Activated T-cell treated with anti-CD3 and anti-CD28 coated beads, Interleukin-2, amount 50 U/mL, for 24 hours (primary cell): ENCODE results near the gene STAT5A.
"Not testable (repeated sequence)": the region's sequence is repeated elsewhere in the genome, so short reads cannot be mapped to it uniquely, and the experiment has no call there.

Experiments
- DNase-seq: peaks from one replicate; pipeline ENCODE4 v3.0.0-alpha.2; 2020
- H3K27ac Mint-ChIP-seq: 2 replicates; pipeline ENCODE4 v1.8.0; 2020; ENCODE audit warnings: mild to moderate bottlenecking, mixed read lengths
- H3K27me3 Mint-ChIP-seq: 2 replicates; pipeline ENCODE4 v1.8.0; 2020; ENCODE audit warnings: mixed read lengths
- H3K36me3 Mint-ChIP-seq: 2 replicates; pipeline ENCODE4 v1.8.0; 2020; ENCODE audit warnings: low read depth, mixed read lengths
- H3K4me1 Mint-ChIP-seq: 2 replicates; pipeline ENCODE4 v1.8.0; 2020; ENCODE audit warnings: low read depth, mixed read lengths
- H3K4me3 Mint-ChIP-seq: 2 replicates; pipeline ENCODE4 v1.8.0; 2020; ENCODE audit warnings: mild to moderate bottlenecking, moderate library complexity, mixed read lengths
- H3K9me3 Mint-ChIP-seq: 2 replicates; pipeline ENCODE4 v1.8.0; 2020; ENCODE audit warnings: mixed read lengths

STAT5A gene

DNA sequence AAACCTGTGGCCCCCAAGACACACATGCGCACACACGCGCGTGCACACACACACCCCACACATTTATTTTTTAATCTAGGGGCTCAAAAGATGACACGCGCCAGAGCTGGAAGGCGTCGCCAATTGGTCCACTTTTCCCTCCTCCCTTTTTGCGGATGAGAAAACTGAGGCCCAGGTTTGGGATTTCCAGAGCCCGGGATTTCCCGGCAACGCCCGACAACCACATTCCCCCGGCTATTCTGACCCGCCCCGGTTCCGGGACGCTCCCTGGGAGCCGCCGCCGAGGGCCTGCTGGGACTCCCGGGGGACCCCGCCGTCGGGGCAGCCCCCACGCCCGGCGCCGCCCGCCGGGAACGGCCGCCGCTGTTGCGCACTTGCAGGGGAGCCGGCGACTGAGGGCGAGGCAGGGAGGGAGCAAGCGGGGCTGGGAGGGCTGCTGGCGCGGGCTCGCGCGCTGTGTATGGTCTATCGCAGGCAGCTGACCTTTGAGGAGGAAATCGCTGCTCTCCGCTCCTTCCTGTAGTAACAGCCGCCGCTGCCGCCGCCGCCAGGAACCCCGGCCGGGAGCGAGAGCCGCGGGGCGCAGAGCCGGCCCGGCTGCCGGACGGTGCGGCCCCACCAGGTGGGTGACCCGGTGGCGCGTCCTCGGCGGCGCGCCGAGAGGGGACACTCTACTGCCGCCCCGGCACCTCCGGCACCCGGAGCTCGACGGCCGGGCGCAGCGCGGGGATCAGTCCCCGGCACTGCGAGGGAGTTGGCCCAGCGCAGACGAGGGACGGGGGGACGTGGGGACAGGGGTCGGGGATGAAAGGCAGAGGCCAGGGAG is at the start of gene STAT5A:
Gene STAT5A (plus strand): TSS at position 522 of the 826 bp plus-strand sequence. CDS start 914 bp downstream, outside the sequence.
- no peaks in the 10 kb centered on the region for H3K9me3 Mint-ChIP-seq
- H3K27me3 Mint-ChIP-seq = no peaks in the 10 kb centered on the region
- DNase-seq = peak; percentile 86
- peaks cover 72% of the 10 kb centered on the region for H3K4me1 Mint-ChIP-seq
- H3K36me3 Mint-ChIP-seq = peaks cover 78% of the 10 kb centered on the region
- peak within 1 kb of the TSS; percentile 97 for H3K27ac Mint-ChIP-seq
- peak within 1 kb of the TSS; percentile 85 for H3K4me3 Mint-ChIP-seq

- not testable (repeated sequence) for H3K4me3 Mint-ChIP-seq, H3K27ac Mint-ChIP-seq
- H3K4me1 Mint-ChIP-seq = peaks cover 55% of the 10 kb centered on the region
Observed at GRCh38 chr17:42239576-42239975, 48.7 kb upstream of the STAT5A start.

GRCh38 chr17:42240201-42240600 is 48.1 kb upstream of the STAT5A start:
- H3K36me3 Mint-ChIP-seq = peaks cover 19% of the 10 kb centered on the region
- peaks cover 49% of the 10 kb centered on the region for H3K4me1 Mint-ChIP-seq
- no peak for DNase-seq
- no peak overlapping the region for H3K4me3 Mint-ChIP-seq
- no peak overlapping the region for H3K27ac Mint-ChIP-seq
- no peaks in the 10 kb centered on the region for H3K9me3 Mint-ChIP-seq
- H3K27me3 Mint-ChIP-seq = no peaks in the 10 kb centered on the region

More at GRCh38 chr17:42239576-42239975, 48.7 kb upstream of the STAT5A start:
- H3K27me3 Mint-ChIP-seq, H3K9me3 Mint-ChIP-seq, DNase-seq: not testable (repeated sequence)
- peaks cover 19% of the 10 kb centered on the region for H3K36me3 Mint-ChIP-seq

GRCh38 chr17:42240863-42241262 is 47.4 kb upstream of the STAT5A start:
- DNase-seq, H3K9me3 Mint-ChIP-seq, H3K4me3 Mint-ChIP-seq, H3K27me3 Mint-ChIP-seq: not testable (repeated sequence)
- Mint-ChIP-seq H3K27ac (peak overlapping the region; percentile 37), H3K4me1 (peaks cover 48% of the 10 kb centered on the region), H3K36me3 (peaks cover 16% of the 10 kb centered on the region)

DNA sequence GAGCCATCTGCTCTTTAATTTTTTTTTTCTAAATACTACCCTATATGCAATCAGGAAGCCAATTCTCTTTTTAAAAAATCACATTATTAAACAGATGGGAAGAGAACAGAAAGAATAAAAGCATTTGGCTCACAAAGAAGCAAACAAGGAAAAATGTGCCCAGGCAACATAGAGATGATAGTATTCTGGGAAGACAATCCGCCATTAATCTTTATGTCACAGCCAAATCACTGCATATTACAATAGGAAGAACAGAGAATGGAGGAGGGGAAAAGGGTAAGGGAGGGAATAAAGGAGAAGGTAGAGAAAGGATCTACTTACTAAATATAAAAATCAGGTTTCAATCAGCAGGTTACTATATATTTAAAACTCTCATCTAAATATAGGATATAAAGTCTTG is 46.4 kb upstream of the STAT5A start:
- Mint-ChIP-seq H3K36me3 (peaks cover 14% of the 10 kb centered on the region), H3K9me3 (no peaks in the 10 kb centered on the region), H3K27me3 (no peaks in the 10 kb centered on the region), H3K4me3 (no peak overlapping the region), H3K27ac (no peak overlapping the region), H3K4me1 (peaks cover 50% of the 10 kb centered on the region)
- no peak for DNase-seq

GRCh38 chr17:42243493-42243982 is 44.8 kb upstream of the STAT5A start:
- Mint-ChIP-seq H3K27ac (peak overlapping the region; percentile 61), H3K36me3 (peaks cover 18% of the 10 kb centered on the region), H3K27me3 (no peaks in the 10 kb centered on the region), H3K4me3 (no peak overlapping the region), H3K4me1 (peaks cover 58% of the 10 kb centered on the region), H3K9me3 (no peaks in the 10 kb centered on the region)
- no peak for DNase-seq

- not testable (repeated sequence) for H3K4me3 Mint-ChIP-seq, H3K9me3 Mint-ChIP-seq, DNase-seq, H3K27ac Mint-ChIP-seq, H3K27me3 Mint-ChIP-seq
- H3K4me1 Mint-ChIP-seq = peaks cover 62% of the 10 kb centered on the region
- peaks cover 20% of the 10 kb centered on the region for H3K36me3 Mint-ChIP-seq
Observed at GRCh38 chr17:42244116-42244515, 44.2 kb upstream of the STAT5A start.

- H3K36me3 Mint-ChIP-seq = peaks cover 19% of the 10 kb centered on the region
- peaks cover 69% of the 10 kb centered on the region for H3K4me1 Mint-ChIP-seq
- not testable (repeated sequence) for H3K9me3 Mint-ChIP-seq, H3K4me3 Mint-ChIP-seq, H3K27me3 Mint-ChIP-seq, DNase-seq, H3K27ac Mint-ChIP-seq
Observed at GRCh38 chr17:42245183-42245582, 43.1 kb upstream of the STAT5A start.

DNA sequence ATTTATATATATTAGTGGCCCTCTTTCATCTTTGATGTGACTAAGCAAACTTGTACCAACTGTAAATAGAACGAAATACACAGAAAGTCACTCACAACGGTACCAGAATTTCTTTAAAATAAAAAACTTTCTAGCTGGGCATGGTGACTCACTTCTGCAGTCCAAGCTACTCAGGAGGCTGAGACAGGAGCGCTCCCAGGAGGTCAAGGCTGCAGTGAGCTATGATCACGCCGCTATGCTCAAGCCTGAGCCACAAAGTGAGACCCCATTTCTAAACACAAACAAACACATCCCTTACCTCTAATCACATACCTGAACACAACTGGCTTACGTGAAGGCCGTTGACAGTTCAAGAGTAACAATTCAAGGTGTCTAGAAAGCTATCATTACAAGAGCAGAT is 41.8 kb upstream of the STAT5A start:
- peak overlapping the region; percentile 61 for H3K4me3 Mint-ChIP-seq
- peaks cover 16% of the 10 kb centered on the region for H3K36me3 Mint-ChIP-seq
- H3K4me1 Mint-ChIP-seq = peaks cover 71% of the 10 kb centered on the region
- no peaks in the 10 kb centered on the region for H3K9me3 Mint-ChIP-seq
- peak overlapping the region; percentile 96 for H3K27ac Mint-ChIP-seq
- H3K27me3 Mint-ChIP-seq = no peaks in the 10 kb centered on the region
- no peak for DNase-seq

DNA sequence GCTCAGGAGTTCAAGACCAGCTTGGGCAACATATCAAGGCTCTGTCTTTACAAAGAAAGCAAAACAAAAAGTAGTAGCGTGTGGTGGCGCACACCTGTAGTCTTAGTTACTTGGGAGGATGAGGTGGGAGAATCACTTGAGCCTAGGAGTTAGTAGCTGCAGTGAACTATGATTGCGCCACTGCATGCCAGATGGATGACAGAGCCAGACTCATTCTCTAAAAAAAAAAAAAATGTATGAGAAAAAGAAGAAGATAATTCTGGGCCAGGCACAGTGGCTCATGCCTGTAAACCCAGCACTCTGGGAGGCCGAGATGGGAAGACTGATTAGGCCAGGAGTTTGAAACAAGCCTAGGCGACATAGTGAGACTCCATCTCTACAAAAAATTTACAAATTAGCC is 40.6 kb upstream of the STAT5A start:
- peak overlapping the region; percentile 96 for H3K27ac Mint-ChIP-seq
- H3K27me3 Mint-ChIP-seq = no peaks in the 10 kb centered on the region
- peak overlapping the region; percentile 51 for H3K4me3 Mint-ChIP-seq
- DNase-seq = no peak
- no peaks in the 10 kb centered on the region for H3K9me3 Mint-ChIP-seq
- peaks cover 18% of the 10 kb centered on the region for H3K36me3 Mint-ChIP-seq
- peaks cover 70% of the 10 kb centered on the region for H3K4me1 Mint-ChIP-seq

DNA sequence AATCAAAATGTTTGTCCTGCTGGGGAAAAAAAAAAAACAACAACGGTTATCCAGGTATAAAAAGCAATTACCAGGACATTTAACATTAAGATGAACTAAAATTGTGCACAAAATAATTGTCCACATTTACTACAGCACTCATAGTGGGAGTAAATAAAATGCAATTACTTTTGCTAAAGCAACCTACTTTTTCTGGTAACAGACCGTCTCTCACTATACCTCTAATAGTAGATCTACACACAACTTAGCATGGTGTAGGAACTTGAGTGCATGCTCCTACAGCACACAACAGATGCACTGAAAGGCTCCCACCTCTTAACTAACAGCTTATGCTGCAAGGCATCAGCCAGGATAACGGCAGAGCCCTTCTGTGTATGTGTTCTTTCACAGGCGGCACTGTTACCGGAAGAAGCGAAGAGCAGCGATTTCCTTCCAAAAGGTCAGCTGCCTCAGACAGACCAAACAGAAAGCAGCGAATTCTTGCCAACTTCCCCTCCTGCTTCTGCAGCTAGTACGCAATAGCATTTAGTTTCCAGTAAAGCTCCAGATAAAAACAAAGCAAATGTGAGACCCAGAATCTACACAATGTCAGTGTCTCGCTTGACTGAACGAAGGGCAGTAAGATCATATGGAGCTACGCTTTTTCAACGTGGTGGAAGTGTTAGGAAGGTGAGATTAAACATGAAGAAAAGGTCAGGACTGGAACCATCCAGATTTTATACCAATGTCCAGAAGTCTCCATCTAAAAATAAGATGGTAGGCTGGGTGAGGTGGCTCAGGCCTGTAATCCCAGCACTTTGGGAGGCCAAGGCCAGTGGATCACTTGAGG is 39.7 kb upstream of the STAT5A start:
- H3K9me3 Mint-ChIP-seq = no peaks in the 10 kb centered on the region
- peak overlapping the region; percentile 96 for H3K27ac Mint-ChIP-seq
- H3K4me3 Mint-ChIP-seq = peak overlapping the region; percentile 77
- peak; percentile 70 for DNase-seq
- peaks cover 75% of the 10 kb centered on the region for H3K4me1 Mint-ChIP-seq
- peaks cover 19% of the 10 kb centered on the region for H3K36me3 Mint-ChIP-seq
- no peaks in the 10 kb centered on the region for H3K27me3 Mint-ChIP-seq

- Mint-ChIP-seq H3K27me3 (no peaks in the 10 kb centered on the region), H3K36me3 (peaks cover 19% of the 10 kb centered on the region), H3K4me1 (peaks cover 78% of the 10 kb centered on the region), H3K9me3 (no peaks in the 10 kb centered on the region), H3K27ac (peak overlapping the region; percentile 96), H3K4me3 (peak overlapping the region; percentile 77)
- no peak for DNase-seq
Observed at GRCh38 chr17:42249681-42250446, 38.4 kb upstream of the STAT5A start.

DNA sequence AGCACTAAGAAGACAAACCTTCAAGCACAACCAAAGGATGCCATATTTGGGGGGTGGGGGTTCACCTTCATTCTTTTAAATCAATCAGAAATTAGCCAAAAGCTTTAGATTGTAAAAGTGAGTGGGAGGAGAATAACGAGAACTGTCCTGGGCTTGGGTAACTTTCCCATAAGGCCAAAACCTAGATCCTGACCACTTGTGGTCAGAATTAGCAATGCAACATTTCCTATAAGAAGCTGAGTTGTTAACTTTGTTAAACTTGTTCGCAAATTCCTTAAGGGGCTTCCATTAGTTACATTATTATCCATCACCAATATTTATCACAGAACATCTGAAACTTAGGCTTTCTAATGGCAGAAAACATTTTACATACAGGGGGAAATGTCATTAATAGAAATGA is 37.2 kb upstream of the STAT5A start:
- no peak for DNase-seq
- H3K27me3 Mint-ChIP-seq = no peaks in the 10 kb centered on the region
- no peak overlapping the region for H3K4me3 Mint-ChIP-seq
- H3K4me1 Mint-ChIP-seq = peaks cover 84% of the 10 kb centered on the region
- peak overlapping the region; percentile 96 for H3K27ac Mint-ChIP-seq
- H3K9me3 Mint-ChIP-seq = no peaks in the 10 kb centered on the region
- peaks cover 20% of the 10 kb centered on the region for H3K36me3 Mint-ChIP-seq
